H1 (cell line): Measurements from ENCODE around the gene MPDU1.
A peak's percentile ranks its signal among the peaks of the same experiment; 100 is the strongest.

Experiments used
- EZH2 ChIP-seq: fragments of 200-600 bp; sonication (generic); IDR thresholded peaks from 2 replicates; pipeline ENCODE4 v1.7.1; 2012; ENCODE audit warnings: low read depth, mild to moderate bottlenecking, moderate library complexity, low read length, inconsistent platforms; ENCODE audit not compliant: severe bottlenecking
- HDAC2 ChIP-seq, 2 experiments: fragments of 300-600 bp in 1 of 2; sonication (generic) in 1 of 2; IDR thresholded peaks; 2 replicates each; pipeline ENCODE4 v1.6.1; 2011 to 2012; ENCODE audit warnings: low read depth in 2 of 2, low read length in 2 of 2, mild to moderate bottlenecking in 2 of 2, moderate library complexity in 2 of 2, borderline replicate concordance in 1 of 2, inconsistent platforms in 1 of 2
- JUND ChIP-seq: IDR thresholded peaks from 2 replicates; pipeline ENCODE4 v1.6.1; 2011; ENCODE audit warnings: mild to moderate bottlenecking, improper control_type of control experiment, low read length
- NRF1 ChIP-seq: IDR thresholded peaks from 2 replicates; pipeline ENCODE4 v1.6.1; 2011; ENCODE audit warnings: mild to moderate bottlenecking, low read depth, low read length, improper control_type of control experiment
- POLR2A ChIP-seq, 2 experiments: IDR thresholded peaks; 1 replicate in 1 of 2; 2 replicates in 1 of 2; pipeline ENCODE4 v1.6.1; 2011; ENCODE audit warnings: low read depth in 2 of 2, low read length in 2 of 2, mild to moderate bottlenecking in 2 of 2; ENCODE audit errors: control extremely low read depth in 1 of 2
- POLR2AphosphoS5 ChIP-seq: IDR thresholded peaks from 2 replicates; pipeline ENCODE4 v1.6.1; 2011; ENCODE audit warnings: low read depth, low read length
- SP2 ChIP-seq: IDR thresholded peaks from 2 replicates; pipeline ENCODE4 v1.6.1; 2012; ENCODE audit warnings: mild to moderate bottlenecking, low read length, inconsistent platforms

- TF ChIP-seq NRF1 (no peak), SP2 (no peak), POLR2A (IDR thresholded peaks at IDR 0.05; ENCODE audit: control extremely low read depth in 1 of 2, low read depth in 2 of 2, low read length in 2 of 2) (0 out of 3 replicates have a peak, but pooled peaks of 1 of the 2 experiments have one; percentile 10), EZH2 (no peak), POLR2AphosphoS5 (no peak), HDAC2 (IDR thresholded peaks at IDR 0.05; ENCODE audit: borderline replicate concordance in 1 of 2, low read depth in 2 of 2, low read length in 2 of 2) (no peak), JUND (no peak)
Measured at GRCh38 chr17:7580604-7581575, 2.8 kb upstream of the MPDU1 start.
